ENCODE data around the gene NUP88.
A peak's percentile ranks its signal among the peaks of the same experiment; 100 is the strongest.

NUP88 gene

GRCh38 chr17:5365831-5366230 is 53.6 kb downstream of the NUP88 start:
- Histone ChIP-seq H4K5ac (ENCODE audit: low read length) (no peak overlapping the region), H3K4me2 (ENCODE audit: low read length) (no peak overlapping the region), H3K4me1 (ENCODE audit: control insufficient read depth, low read depth, low read length) (peaks cover 13% of the 10 kb centered on the region), H3K79me2 (ENCODE audit: control insufficient read depth, insufficient read depth, low read length) (no peaks in the 10 kb centered on the region), H3K18ac (ENCODE audit: low read length) (no peak overlapping the region), H2BK5ac (ENCODE audit: low read length) (no peak overlapping the region), H4K8ac (ENCODE audit: low read depth, low read length) (no peak overlapping the region), H3K4me3 (ENCODE audit: low read length) (no peak overlapping the region), H3K27ac (ENCODE audit: low read depth, low read length) (no peak overlapping the region), H3K9ac (ENCODE audit: low read length) (no peak overlapping the region), H3K79me1 (ENCODE audit: low read length) (peaks cover 3% of the 10 kb centered on the region), H3K23ac (ENCODE audit: low read length) (no peak overlapping the region), H3K4ac (ENCODE audit: low read depth, low read length) (no peak overlapping the region), H2AK5ac (ENCODE audit: low read length) (no peak overlapping the region), H2BK120ac (ENCODE audit: low read depth, low read length) (no peak overlapping the region), H3K36me3 (ENCODE audit: control insufficient read depth, insufficient read depth, low read length) (peaks cover 2% of the 10 kb centered on the region), H2BK15ac (replicated peaks; ENCODE audit: low read depth) (no peak overlapping the region), H3K27me3 (ENCODE audit: insufficient read depth, low read length, poor library complexity) (no peaks in the 10 kb centered on the region), H3K56ac (ENCODE audit: low read length) (no peak overlapping the region)
- WGBS (ENCODE audit: extremely low coverage, insufficient coverage, low lambda C conversion rate), result no CpG with 5 or more reads among the region's 6 CpGs
- DNase-seq, result no peak

- Histone ChIP-seq H2BK5ac (ENCODE audit: low read length) (no peak overlapping the region), H3K79me2 (ENCODE audit: control insufficient read depth, insufficient read depth, low read length) (no peaks in the 10 kb centered on the region), H3K9ac (ENCODE audit: low read length) (no peak overlapping the region), H2AK5ac (ENCODE audit: low read length) (no peak overlapping the region), H3K23ac (ENCODE audit: low read length) (no peak overlapping the region), H3K27me3 (ENCODE audit: insufficient read depth, low read length, poor library complexity) (no peaks in the 10 kb centered on the region), H3K56ac (ENCODE audit: low read length) (no peak overlapping the region), H3K4me3 (ENCODE audit: low read length) (no peak overlapping the region), H3K79me1 (ENCODE audit: low read length) (peaks cover 3% of the 10 kb centered on the region), H3K4me2 (ENCODE audit: low read length) (no peak overlapping the region), H3K4ac (ENCODE audit: low read depth, low read length) (no peak overlapping the region), H3K36me3 (ENCODE audit: control insufficient read depth, insufficient read depth, low read length) (no peaks in the 10 kb centered on the region), H4K8ac (ENCODE audit: low read depth, low read length) (no peak overlapping the region), H2BK120ac (ENCODE audit: low read depth, low read length) (no peak overlapping the region), H4K5ac (ENCODE audit: low read length) (no peak overlapping the region), H3K18ac (ENCODE audit: low read length) (no peak overlapping the region), H3K27ac (ENCODE audit: low read depth, low read length) (no peak overlapping the region), H2BK15ac (replicated peaks; ENCODE audit: low read depth) (no peak overlapping the region), H3K4me1 (ENCODE audit: control insufficient read depth, low read depth, low read length) (peaks cover 13% of the 10 kb centered on the region)
- no peak for DNase-seq
Observed at GRCh38 chr17:5364696-5365095, 54.8 kb downstream of the NUP88 start.

- Histone ChIP-seq H3K4ac (ENCODE audit: low read depth, low read length) (no peak overlapping the region), H3K4me3 (ENCODE audit: low read length) (no peak overlapping the region), H2BK120ac (ENCODE audit: low read depth, low read length) (no peak overlapping the region), H3K4me1 (ENCODE audit: control insufficient read depth, low read depth, low read length) (peaks cover 13% of the 10 kb centered on the region), H3K18ac (ENCODE audit: low read length) (no peak overlapping the region), H3K36me3 (ENCODE audit: control insufficient read depth, insufficient read depth, low read length) (no peaks in the 10 kb centered on the region), H3K79me2 (ENCODE audit: control insufficient read depth, insufficient read depth, low read length) (no peaks in the 10 kb centered on the region), H3K27ac (ENCODE audit: low read depth, low read length) (no peak overlapping the region), H3K79me1 (ENCODE audit: low read length) (peaks cover 3% of the 10 kb centered on the region), H3K27me3 (ENCODE audit: insufficient read depth, low read length, poor library complexity) (no peaks in the 10 kb centered on the region), H3K9ac (ENCODE audit: low read length) (no peak overlapping the region), H4K8ac (ENCODE audit: low read depth, low read length) (no peak overlapping the region), H3K23ac (ENCODE audit: low read length) (no peak overlapping the region), H4K5ac (ENCODE audit: low read length) (no peak overlapping the region), H2BK5ac (ENCODE audit: low read length) (no peak overlapping the region), H2AK5ac (ENCODE audit: low read length) (no peak overlapping the region), H3K56ac (ENCODE audit: low read length) (no peak overlapping the region), H2BK15ac (replicated peaks; ENCODE audit: low read depth) (no peak overlapping the region), H3K4me2 (ENCODE audit: low read length) (no peak overlapping the region)
- no peak for DNase-seq
- 100% methylated on average over 1 of the region's 6 CpGs for WGBS (ENCODE audit: extremely low coverage, insufficient coverage, low lambda C conversion rate)
Observed at GRCh38 chr17:5364156-5364555, 55.3 kb downstream of the NUP88 start.

- no CpG with 5 or more reads among the region's 7 CpGs for whole genome bisulfite sequencing (ENCODE audit: extremely low coverage, insufficient coverage, low lambda C conversion rate)
- peak; percentile 89 for DNase-seq
- Histone ChIP-seq H4K8ac (ENCODE audit: low read depth, low read length) (no peak overlapping the region), H3K18ac (ENCODE audit: low read length) (no peak overlapping the region), H3K79me1 (ENCODE audit: low read length) (peaks cover 3% of the 10 kb centered on the region), H3K27me3 (ENCODE audit: insufficient read depth, low read length, poor library complexity) (no peaks in the 10 kb centered on the region), H3K9ac (ENCODE audit: low read length) (no peak overlapping the region), H4K5ac (ENCODE audit: low read length) (no peak overlapping the region), H3K36me3 (ENCODE audit: control insufficient read depth, insufficient read depth, low read length) (no peaks in the 10 kb centered on the region), H3K4me2 (ENCODE audit: low read length) (no peak overlapping the region), H2BK5ac (ENCODE audit: low read length) (no peak overlapping the region), H3K4me3 (ENCODE audit: low read length) (no peak overlapping the region), H3K27ac (ENCODE audit: low read depth, low read length) (no peak overlapping the region), H3K23ac (ENCODE audit: low read length) (no peak overlapping the region), H3K4me1 (ENCODE audit: control insufficient read depth, low read depth, low read length) (peaks cover 13% of the 10 kb centered on the region), H2BK120ac (ENCODE audit: low read depth, low read length) (no peak overlapping the region), H3K56ac (ENCODE audit: low read length) (no peak overlapping the region), H2AK5ac (ENCODE audit: low read length) (no peak overlapping the region), H3K4ac (ENCODE audit: low read depth, low read length) (no peak overlapping the region), H2BK15ac (replicated peaks; ENCODE audit: low read depth) (no peak overlapping the region), H3K79me2 (ENCODE audit: control insufficient read depth, insufficient read depth, low read length) (no peaks in the 10 kb centered on the region)
Observed at GRCh38 chr17:5362162-5362811, 57.2 kb downstream of the NUP88 start.

- no peak overlapping the region for H3K4me3 ChIP-seq (ENCODE audit: low read length)
- H3K27me3 ChIP-seq (ENCODE audit: insufficient read depth, low read length, poor library complexity), result no peaks in the 10 kb centered on the region
- no peak overlapping the region for H4K5ac ChIP-seq (ENCODE audit: low read length)
- H3K4me1 ChIP-seq (ENCODE audit: control insufficient read depth, low read depth, low read length), result peaks cover 13% of the 10 kb centered on the region
- WGBS (ENCODE audit: extremely low coverage, insufficient coverage, low lambda C conversion rate), result no CpG with 5 or more reads among the region's 9 CpGs
- H3K36me3 ChIP-seq (ENCODE audit: control insufficient read depth, insufficient read depth, low read length), result no peaks in the 10 kb centered on the region
- DNase-seq, result no peak
- H2AK5ac ChIP-seq (ENCODE audit: low read length), result no peak overlapping the region
- H2BK5ac ChIP-seq (ENCODE audit: low read length), result no peak overlapping the region
- H3K9ac ChIP-seq (ENCODE audit: low read length), result no peak overlapping the region
- H3K4ac ChIP-seq (ENCODE audit: low read depth, low read length), result no peak overlapping the region
- H2BK15ac ChIP-seq (replicated peaks; ENCODE audit: low read depth), result no peak overlapping the region
- peaks cover 3% of the 10 kb centered on the region for H3K79me1 ChIP-seq (ENCODE audit: low read length)
- no peak overlapping the region for H4K8ac ChIP-seq (ENCODE audit: low read depth, low read length)
- no peak overlapping the region for H3K23ac ChIP-seq (ENCODE audit: low read length)
- no peak overlapping the region for H3K56ac ChIP-seq (ENCODE audit: low read length)
- H3K18ac ChIP-seq (ENCODE audit: low read length), result no peak overlapping the region
- H2BK120ac ChIP-seq (ENCODE audit: low read depth, low read length), result no peak overlapping the region
- no peak overlapping the region for H3K4me2 ChIP-seq (ENCODE audit: low read length)
- H3K27ac ChIP-seq (ENCODE audit: low read depth, low read length), result no peak overlapping the region
- no peaks in the 10 kb centered on the region for H3K79me2 ChIP-seq (ENCODE audit: control insufficient read depth, insufficient read depth, low read length)
Observed at GRCh38 chr17:5361426-5361825, 58.0 kb downstream of the NUP88 start.

- H3K79me1 ChIP-seq (ENCODE audit: low read length), result no peaks in the 10 kb centered on the region
- H3K9ac ChIP-seq (ENCODE audit: low read length), result no peak overlapping the region
- no peaks in the 10 kb centered on the region for H3K36me3 ChIP-seq (ENCODE audit: control insufficient read depth, insufficient read depth, low read length)
- no peak overlapping the region for H4K5ac ChIP-seq (ENCODE audit: low read length)
- no peak overlapping the region for H4K8ac ChIP-seq (ENCODE audit: low read depth, low read length)
- no peak overlapping the region for H3K4ac ChIP-seq (ENCODE audit: low read depth, low read length)
- WGBS (ENCODE audit: extremely low coverage, insufficient coverage, low lambda C conversion rate), result no CpG with 5 or more reads among the region's 3 CpGs
- no peak overlapping the region for H3K27ac ChIP-seq (ENCODE audit: low read depth, low read length)
- H2BK5ac ChIP-seq (ENCODE audit: low read length), result no peak overlapping the region
- no peak overlapping the region for H2BK15ac ChIP-seq (replicated peaks; ENCODE audit: low read depth)
- H3K4me2 ChIP-seq (ENCODE audit: low read length), result no peak overlapping the region
- no peak overlapping the region for H3K56ac ChIP-seq (ENCODE audit: low read length)
- no peak overlapping the region for H2BK120ac ChIP-seq (ENCODE audit: low read depth, low read length)
- H3K4me1 ChIP-seq (ENCODE audit: control insufficient read depth, low read depth, low read length), result no peaks in the 10 kb centered on the region
- DNase-seq, result no peak
- H3K27me3 ChIP-seq (ENCODE audit: insufficient read depth, low read length, poor library complexity), result no peaks in the 10 kb centered on the region
- H3K18ac ChIP-seq (ENCODE audit: low read length), result no peak overlapping the region
- no peak overlapping the region for H3K4me3 ChIP-seq (ENCODE audit: low read length)
- no peak overlapping the region for H3K23ac ChIP-seq (ENCODE audit: low read length)
- no peak overlapping the region for H2AK5ac ChIP-seq (ENCODE audit: low read length)
- H3K79me2 ChIP-seq (ENCODE audit: control insufficient read depth, insufficient read depth, low read length), result no peaks in the 10 kb centered on the region
Observed at GRCh38 chr17:5355421-5356129, 63.9 kb downstream of the NUP88 start.

Data from mesendoderm (in vitro differentiated cells).